GM12891 (cell line): ENCODE data around the gene MICA.
"Not testable (repeated sequence)": the region's sequence is repeated elsewhere in the genome, so short reads cannot be mapped to it uniquely, and the experiment has no call there.

Source experiments
- PAX5 ChIP-seq: IDR thresholded peaks from 2 replicates; pipeline ENCODE4 v1.6.1; 2011; ENCODE audit warnings: low read length, moderate library complexity, mild to moderate bottlenecking; ENCODE audit not compliant: insufficient read depth, severe bottlenecking
- POLR2A ChIP-seq: IDR thresholded peaks from 2 replicates; pipeline ENCODE4 v1.6.1; 2011; ENCODE audit warnings: low read depth, low read length, control low read depth
- POLR2AphosphoS5 ChIP-seq: IDR thresholded peaks from 2 replicates; pipeline ENCODE4 v1.6.1; 2011; ENCODE audit warnings: low read depth, low read length, control low read depth
- POU2F2 ChIP-seq: IDR thresholded peaks from 2 replicates; pipeline ENCODE4 v1.6.1; 2011; ENCODE audit warnings: low read depth, mild to moderate bottlenecking, control low read depth, low read length, moderate library complexity
- SPI1 ChIP-seq: IDR thresholded peaks from 2 replicates; pipeline ENCODE4 v1.6.1; 2011; ENCODE audit warnings: low read depth, low read length, control low read depth
- TAF1 ChIP-seq: IDR thresholded peaks from 2 replicates; pipeline ENCODE4 v1.6.1; 2011; ENCODE audit warnings: low read depth, low read length, control low read depth

GRCh38 chr6:31397153-31397499 lies 6.3 kb upstream of the MICA start:
- not testable (repeated sequence) for TF ChIP-seq POU2F2, SPI1, POLR2A, POLR2AphosphoS5, TAF1, PAX5
